SW480 (cell line): Measurements from ENCODE around the gene ATP2B1.

Source experiments
- DNase-seq: peaks from one replicate; pipeline ENCODE4 v3.0.0-alpha.2; 2016; ENCODE audit warnings: low spot score

Gene ATP2B1

DNA sequence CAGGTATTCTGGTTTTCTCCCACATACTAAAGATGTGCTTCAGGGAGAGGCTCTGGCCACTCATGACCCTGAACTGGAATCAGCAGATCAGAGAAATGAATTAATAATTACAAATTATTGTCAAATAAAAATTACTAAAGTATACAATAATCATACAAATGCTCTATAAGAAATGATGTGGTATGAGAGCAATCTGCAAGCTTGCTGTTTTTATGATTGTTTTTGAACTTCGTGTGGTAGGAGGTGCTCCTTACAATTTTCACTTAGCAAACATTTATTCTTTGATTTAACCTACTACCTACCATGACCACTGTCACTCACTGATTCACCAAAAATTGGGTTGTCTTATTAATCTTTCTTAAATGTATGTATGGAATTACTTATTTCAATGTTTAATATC lies 16.2 kb downstream of the ATP2B1 start:
- no peak for DNase-seq

DNA sequence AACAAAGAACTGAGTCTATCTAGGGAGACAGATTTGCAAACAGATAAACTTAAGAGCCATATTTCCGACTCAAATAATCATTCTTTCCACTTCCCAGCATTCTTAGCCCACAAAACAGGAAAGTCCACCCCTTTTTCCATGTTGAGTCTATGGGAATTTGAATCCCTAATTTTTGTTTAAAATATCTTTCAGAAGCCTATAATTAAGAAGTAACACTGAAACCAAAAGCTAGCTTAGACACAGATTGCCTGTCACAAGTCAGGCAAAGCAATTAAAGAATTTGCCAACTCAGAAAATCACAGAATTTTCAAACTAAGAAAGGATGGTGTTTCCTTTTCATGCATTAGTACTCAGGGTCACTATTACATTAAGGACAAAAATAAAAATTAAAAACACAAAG lies 17.0 kb downstream of the ATP2B1 start:
- DNase-seq, result no peak

DNA sequence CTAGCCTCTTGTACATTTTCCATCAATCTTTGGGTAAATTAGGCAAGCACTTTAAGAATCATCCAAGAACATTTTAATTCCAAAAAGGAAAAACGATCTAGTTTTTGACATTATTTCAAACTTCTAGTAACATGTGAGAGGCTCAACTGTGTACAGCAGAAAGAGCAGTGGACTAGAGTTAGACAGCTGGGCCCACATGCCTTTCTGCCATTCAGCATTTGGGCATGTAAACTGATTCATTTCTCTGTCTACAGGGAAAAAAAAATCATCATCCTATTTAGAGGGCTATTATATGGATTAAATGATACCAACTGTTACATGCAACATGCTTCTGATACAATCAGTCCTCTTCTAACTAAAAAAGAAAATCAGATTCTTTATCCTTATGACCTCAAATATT lies 17.7 kb downstream of the ATP2B1 start:
- no peak for DNase-seq

DNA sequence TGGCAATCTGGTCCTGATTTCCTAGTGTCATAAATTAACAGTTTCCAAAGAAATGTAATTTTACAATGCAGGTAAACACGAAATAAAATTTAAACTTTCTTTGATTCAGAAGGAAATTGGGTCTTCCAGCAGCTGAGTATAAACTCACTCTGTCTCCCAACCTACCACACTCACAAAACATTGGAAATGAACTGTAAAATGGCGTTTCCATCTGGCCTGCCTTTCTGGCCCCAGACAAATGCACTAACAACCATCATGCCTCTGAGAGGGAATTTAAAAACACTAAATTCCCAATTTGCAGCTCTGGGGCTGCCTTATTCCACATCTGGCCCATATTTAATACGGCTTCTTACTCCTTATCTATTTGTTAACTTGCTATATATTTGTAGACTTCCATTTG lies 19.3 kb downstream of the ATP2B1 start:
- no peak for DNase-seq

GRCh38 chr12:89686311-89686710 lies 22.3 kb downstream of the ATP2B1 start:
- no peak for DNase-seq

- DNase-seq, result no peak
Measured at GRCh38 chr12:89685363-89685972, 23.2 kb downstream of the ATP2B1 start.

DNA sequence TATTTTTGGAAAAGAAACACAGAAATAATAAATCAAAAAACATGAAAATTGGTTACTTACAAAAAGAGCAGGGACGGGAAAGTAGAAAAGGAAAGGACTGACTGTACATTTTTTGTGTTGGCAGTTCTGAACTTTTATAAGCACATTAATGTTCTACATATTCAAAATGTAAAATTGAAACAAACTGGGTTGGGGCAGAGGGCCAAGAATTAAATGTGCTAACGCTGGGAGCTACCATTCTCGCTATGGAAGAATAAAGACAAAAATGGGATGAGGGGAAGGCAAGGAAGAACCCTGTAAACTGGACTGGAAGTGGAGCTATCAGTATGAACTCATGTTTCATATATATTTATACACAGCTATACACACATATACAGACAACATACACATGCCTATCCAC lies 24.5 kb downstream of the ATP2B1 start:
- no peak for DNase-seq

GRCh38 chr12:89682284-89682683 lies 26.4 kb downstream of the ATP2B1 start:
- DNase-seq, result no peak

- DNase-seq, result no peak
Measured at GRCh38 chr12:89680409-89680808, 28.2 kb downstream of the ATP2B1 start.

DNA sequence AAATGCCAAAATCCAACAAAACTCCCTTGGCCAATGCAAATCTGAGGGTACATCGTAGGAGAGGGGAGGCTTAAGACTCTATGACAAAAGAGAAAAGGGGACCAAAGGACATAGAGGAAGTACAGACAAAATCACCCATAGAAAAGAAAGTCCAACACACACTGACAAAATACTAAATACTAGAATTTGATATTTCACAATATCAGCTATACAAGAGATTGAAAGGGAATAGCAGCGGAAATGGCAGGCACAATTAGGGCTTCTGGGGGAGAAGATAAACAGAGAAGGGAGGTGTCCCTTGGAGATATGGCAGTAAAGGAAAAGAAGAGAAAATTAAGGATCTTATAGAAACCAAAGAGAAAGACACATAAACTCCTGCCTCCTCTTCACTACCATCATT lies 29.0 kb downstream of the ATP2B1 start:
- DNase-seq, result no peak

- no peak for DNase-seq
Measured at GRCh38 chr12:89678225-89678624, 30.4 kb downstream of the ATP2B1 start.

- DNase-seq, result no peak
Measured at GRCh38 chr12:89676930-89677329, 31.7 kb downstream of the ATP2B1 start.

DNA sequence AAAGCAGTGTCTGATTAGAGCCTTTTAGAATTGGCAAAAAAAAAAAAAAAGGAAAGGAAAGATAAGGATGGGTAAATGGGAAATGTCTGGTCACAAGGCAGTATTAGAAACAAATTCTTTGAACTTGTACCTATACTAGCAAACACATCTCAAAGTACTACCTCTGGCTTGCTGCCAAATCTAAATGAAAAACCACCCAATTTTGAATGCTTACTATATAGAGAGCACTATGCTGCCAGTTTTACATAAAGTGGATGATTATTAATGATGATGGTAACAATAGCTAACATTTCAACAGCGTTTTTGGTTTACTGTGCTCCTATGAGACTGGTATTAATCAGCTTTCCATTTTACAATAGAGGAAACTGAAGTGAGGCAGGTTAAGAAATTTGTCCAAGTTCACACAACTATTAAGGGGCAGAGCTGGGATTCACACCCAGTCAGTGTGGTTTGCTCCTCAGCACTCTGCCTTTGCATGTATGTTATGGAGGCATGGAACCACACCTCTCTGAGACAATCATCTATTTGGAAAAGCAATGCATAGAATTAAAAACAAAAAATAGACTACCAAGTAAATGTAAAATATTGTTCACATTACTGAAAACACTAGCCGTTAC lies 34.2 kb downstream of the ATP2B1 start:
- DNase-seq, result no peak

DNA sequence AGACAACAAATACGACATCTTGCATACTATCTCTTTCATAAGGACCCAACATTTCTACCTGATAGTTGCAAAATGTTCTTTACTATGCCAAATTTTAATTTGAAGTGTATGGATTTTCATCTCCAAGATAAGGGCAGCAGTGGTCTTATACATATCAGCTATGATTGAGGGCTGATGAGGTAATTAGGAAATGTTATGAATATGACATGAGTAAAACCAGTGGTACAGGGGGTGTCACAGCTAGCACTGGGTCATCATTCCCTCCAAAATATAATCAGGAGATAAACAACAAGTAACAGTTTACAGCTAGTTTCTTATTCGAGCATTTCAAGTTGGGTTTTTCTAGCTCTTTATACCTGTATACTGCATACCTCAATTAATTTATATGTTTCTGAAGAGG lies 35.0 kb downstream of the ATP2B1 start:
- DNase-seq, result no peak

DNA sequence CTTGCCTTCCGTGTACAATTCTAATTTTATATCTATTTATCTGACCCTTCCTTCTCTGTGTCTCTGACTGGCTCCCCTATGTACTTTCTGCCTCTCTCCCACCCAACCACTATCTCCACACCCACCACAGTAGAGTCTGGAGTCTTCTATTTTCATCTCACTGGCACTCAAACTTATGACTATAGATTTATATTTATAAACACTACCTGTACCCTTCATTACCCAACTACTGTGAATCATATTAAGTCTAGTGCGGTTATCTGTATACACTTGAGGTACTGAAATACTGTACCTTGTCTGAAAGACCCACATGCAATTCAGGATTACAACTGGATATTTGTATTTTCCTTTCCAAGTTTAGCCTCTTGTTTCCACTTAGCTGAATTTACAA lies 36.1 kb downstream of the ATP2B1 start:
- DNase-seq, result no peak

DNA sequence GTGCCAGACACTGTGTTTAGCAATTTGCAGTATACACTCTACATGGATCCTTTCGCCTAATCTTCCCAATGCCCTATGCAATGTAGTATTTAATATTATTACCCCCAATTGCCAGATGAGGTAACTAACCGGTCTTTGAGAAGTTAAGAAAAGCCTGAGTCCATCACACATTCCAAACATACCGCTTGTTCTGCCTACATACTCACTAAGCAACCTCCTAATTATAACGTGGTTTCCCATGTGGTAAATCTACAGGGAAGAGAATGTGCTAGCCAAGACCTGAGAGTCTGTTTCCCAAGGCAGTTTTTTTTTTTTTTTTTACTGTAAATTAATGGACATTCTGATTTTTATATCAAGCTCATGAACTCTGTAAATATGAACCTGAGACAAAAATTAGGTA lies 37.2 kb downstream of the ATP2B1 start:
- no peak for DNase-seq

DNA sequence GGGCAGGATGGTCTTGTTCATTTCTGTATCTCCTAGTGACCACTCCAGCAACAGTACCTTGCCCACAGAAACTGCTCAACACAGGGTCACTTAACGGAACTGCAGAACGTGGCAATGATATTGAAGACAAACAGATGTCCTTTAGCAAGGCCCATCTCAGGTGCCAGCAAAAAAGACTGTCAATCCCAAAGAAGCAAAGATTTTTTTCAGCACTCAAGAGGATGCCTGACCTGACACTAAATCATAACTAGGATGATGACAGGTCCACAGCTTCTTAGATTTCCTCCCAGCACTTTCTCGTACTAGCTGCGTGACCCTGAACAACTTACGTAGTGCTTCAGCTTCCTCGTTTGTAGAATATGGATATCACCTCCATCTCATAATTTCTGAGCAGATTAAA lies 39.4 kb downstream of the ATP2B1 start:
- no peak for DNase-seq

GRCh38 chr12:89665556-89665955 lies 43.1 kb downstream of the ATP2B1 start:
- DNase-seq, result no peak

DNA sequence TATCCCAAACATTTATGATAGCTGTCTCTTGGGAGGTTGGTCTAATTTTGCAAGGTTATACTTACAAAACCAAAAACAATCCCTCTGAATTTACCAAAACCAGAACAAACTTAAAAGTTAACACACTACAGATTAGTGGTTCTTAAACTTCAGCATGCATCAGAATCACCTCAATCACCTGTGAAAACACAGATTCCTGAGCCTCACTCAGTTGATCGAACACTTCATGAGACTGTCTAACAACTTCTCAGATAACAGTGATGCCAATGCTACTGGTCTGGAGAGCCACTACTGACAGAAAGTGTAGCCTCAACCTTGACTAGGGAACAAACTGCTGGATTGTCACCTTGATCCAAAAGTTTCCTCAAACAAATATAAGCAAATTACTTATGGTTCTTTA lies 44.2 kb downstream of the ATP2B1 start:
- no peak for DNase-seq

GRCh38 chr12:89663577-89664357 lies 44.9 kb downstream of the ATP2B1 start:
- peak; percentile 19 for DNase-seq

- DNase-seq, result no peak
Measured at GRCh38 chr12:89662623-89663022, 46.0 kb downstream of the ATP2B1 start.

DNA sequence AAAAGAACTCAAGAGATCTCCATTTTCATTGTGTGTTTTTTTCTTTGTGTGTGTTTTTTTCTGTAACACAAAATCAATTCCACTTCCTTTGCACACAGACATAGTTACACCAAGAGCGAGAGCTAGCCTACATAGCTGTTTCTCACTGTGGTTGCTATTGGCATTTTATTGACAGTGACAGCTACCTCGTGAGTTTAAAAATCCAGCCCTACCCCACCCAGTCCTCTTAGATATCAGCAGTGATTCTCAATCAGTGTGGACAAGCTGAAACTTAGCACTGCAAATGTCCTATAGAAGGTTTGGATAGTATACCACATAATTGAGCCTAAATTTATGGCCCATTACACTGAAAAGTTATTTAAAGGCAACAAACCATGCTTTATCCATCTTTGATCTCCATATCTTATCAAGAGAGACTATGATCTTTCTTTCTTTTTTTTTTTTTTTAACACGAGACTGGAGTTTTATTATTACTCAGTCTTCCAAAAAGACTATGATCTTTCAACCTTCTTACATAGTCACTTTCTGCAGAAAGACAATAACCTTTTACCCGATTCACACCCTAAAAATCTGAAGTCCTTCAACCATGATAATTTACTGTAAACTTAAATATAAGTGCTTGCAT lies 46.8 kb downstream of the ATP2B1 start:
- DNase-seq, result no peak

DNA sequence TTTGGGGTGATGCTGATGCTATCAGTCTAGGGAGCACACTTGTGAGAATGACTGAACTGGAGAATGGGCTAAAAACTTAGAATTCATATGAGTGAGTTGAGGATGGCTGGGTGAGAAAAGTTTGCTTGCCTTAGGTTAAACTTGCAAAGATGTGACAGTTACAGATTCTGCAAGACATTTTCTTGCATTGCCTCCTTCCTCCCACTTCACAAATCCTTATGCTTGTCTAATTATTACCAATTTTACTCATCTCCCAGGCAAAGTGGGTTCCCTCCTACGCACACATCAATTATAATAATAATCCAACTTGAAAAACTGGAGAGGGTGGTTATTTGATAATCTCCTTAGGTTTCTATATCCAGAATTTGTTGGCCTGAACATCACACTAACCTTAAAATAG lies 50.9 kb downstream of the ATP2B1 start:
- DNase-seq, result no peak
